Upper lobe of left lung (tissue), 4 donors: ENCODE results near the gene PDXP.

Experiments used
- CTCF ChIP-seq, 6 experiments: fragments of 450-650 bp in 4 of 6; fragments of 200-600 bp in 2 of 6; sonication (generic) in 2 of 6; IDR thresholded peaks; one replicate each; pipeline ENCODE4 v1.5.1; 2016 to 2019; ENCODE audit warnings: antibody characterized with exemption in 6 of 6
- POLR2A ChIP-seq, 4 donors: fragments of 450-650 bp; IDR thresholded peaks; one replicate each; pipeline ENCODE4 v1.5.1; 2016 to 2017; ENCODE audit warnings: antibody characterized with exemption in 4 of 4, mild to moderate bottlenecking in 2 of 4
- POLR2AphosphoS5 ChIP-seq, 2 donors: sonication (generic); formaldehyde crosslinking; IDR thresholded peaks; one replicate each; pipeline ENCODE4 v1.5.1; 2017; ENCODE audit warnings: antibody characterized with exemption in 2 of 2

GRCh38 chr22:37647928-37648327, 10.6 kb upstream of the PDXP start:
- no peak for TF ChIP-seq CTCF (IDR thresholded peaks at IDR 0.05)
- no peak for TF ChIP-seq POLR2AphosphoS5 (IDR thresholded peaks at IDR 0.05)
- no peak for TF ChIP-seq POLR2A (IDR thresholded peaks at IDR 0.05)
